CD4-positive, alpha-beta memory T cell (primary cell): ENCODE data around the gene VPS4B. TPM values are rescaled to one million over a fixed set of nuclear protein-coding genes. Genes with fewer than 3 reads are reported as not detected.
"Not testable (repeated sequence)": the region's sequence is repeated elsewhere in the genome, so short reads cannot be mapped to it uniquely, and the experiment has no call there.

Experiments
- CTCF ChIA-PET: fragments of 350-600 bp; sonication (Branson Sonifier 250); formaldehyde crosslinking; loops from one replicate; lab custom pipeline; 2021; ENCODE audit warnings: inconsistent platforms; ENCODE audit not compliant: partially characterized antibody; lab: Charles Lee
- POLR2A ChIA-PET: fragments of 350-600 bp; sonication (Branson Sonifier 250); formaldehyde crosslinking; loops from one replicate; lab custom pipeline; 2021; ENCODE audit not compliant: partially characterized antibody; lab: Charles Lee
- DNase-seq, 5 donors: peaks; one replicate each; pipeline versions ENCODE4 v3.0.0 to v3.0.0-alpha.2; 2020 to 2022; ENCODE audit warnings: mixed read lengths in 1 of 5
- H3K27ac ChIP-seq: one replicate; pipeline ENCODE4 v1.7.0; 2013; ENCODE audit warnings: low read depth, low read length
- H3K27me3 ChIP-seq: 2 replicates; pipeline ENCODE4 v1.7.0; 2013; ENCODE audit warnings: mild to moderate bottlenecking, low read length, moderate library complexity; ENCODE audit not compliant: insufficient read depth
- H3K36me3 ChIP-seq: 2 replicates; pipeline ENCODE4 v1.7.0; 2013; ENCODE audit warnings: mild to moderate bottlenecking, low read length, moderate library complexity; ENCODE audit not compliant: insufficient read depth
- H3K4me1 ChIP-seq: 2 replicates; pipeline ENCODE4 v1.7.0; 2013; ENCODE audit warnings: mild to moderate bottlenecking, low read length, moderate library complexity; ENCODE audit not compliant: insufficient read depth
- H3K4me3 ChIP-seq, 2 donors: one replicate each; pipeline ENCODE4 v1.7.0; 2013; ENCODE audit warnings: low read length in 2 of 2, mild to moderate bottlenecking in 1 of 2
- H3K9me3 ChIP-seq, 2 donors: one replicate each; pipeline ENCODE4 v1.7.0; 2013; ENCODE audit warnings: low read length in 2 of 2, control low read depth in 1 of 2; ENCODE audit not compliant: control insufficient read depth in 1 of 2
- H3K27ac Mint-ChIP-seq, 7 donors: one replicate each; pipeline ENCODE4 v1.8.0; 2020 to 2021; ENCODE audit warnings: mixed read lengths in 7 of 7, mild to moderate bottlenecking in 6 of 7, inconsistent platforms in 3 of 7, moderate library complexity in 3 of 7
- H3K27me3 Mint-ChIP-seq, 2 donors: one replicate each; pipeline ENCODE4 v1.8.0; 2020 to 2021; ENCODE audit warnings: mixed read lengths in 2 of 2
- H3K36me3 Mint-ChIP-seq, 2 donors: one replicate each; pipeline ENCODE4 v1.8.0; 2020 to 2021; ENCODE audit warnings: mixed read lengths in 2 of 2, inconsistent platforms in 1 of 2, mild to moderate bottlenecking in 1 of 2
- H3K4me1 Mint-ChIP-seq, 4 donors: one replicate each; pipeline ENCODE4 v1.8.0; 2020 to 2021; ENCODE audit warnings: mixed read lengths in 4 of 4, mild to moderate bottlenecking in 1 of 4
- H3K4me3 Mint-ChIP-seq, 8 donors: one replicate each; pipeline ENCODE4 v1.8.0; 2020 to 2021; ENCODE audit warnings: mixed read lengths in 8 of 8, mild to moderate bottlenecking in 7 of 8, moderate library complexity in 6 of 8, inconsistent platforms in 3 of 8
- H3K9me3 Mint-ChIP-seq, 8 donors: one replicate each; pipeline ENCODE4 v1.8.0; 2020 to 2021; ENCODE audit warnings: mixed read lengths in 8 of 8, mild to moderate bottlenecking in 5 of 8, inconsistent platforms in 3 of 8, moderate library complexity in 1 of 8
- intact Hi-C: fragments of 100-400 bp; cut with micrococcal nuclease; formaldehyde crosslinking; loops from one replicate; pipeline ENCODE4 v1.15.1; 2023
- polyA plus RNA-seq, 2 donors: library from polyadenylated mRNA; unstranded; fragments of 300-500 nt; fragmentation: Illumina TruSeq; gene quantifications; one replicate each; pipeline ENCODE4 v1.2.3, GENCODE V29; 2021
- total RNA-seq, 2 experiments: library from RNA; stranded (reverse); gene quantifications; one replicate each; pipeline ENCODE4 v1.2.3, GENCODE V29; 2021

VPS4B gene
- total and polyA plus RNA-seq, 4 experiments from 2014 or later = 48.0 to 94.9 (median 79.2) TPM

- Histone ChIP-seq H3K4me3 (peak overlapping the region; percentile 37 to 90), H3K4me1 (peaks cover 39% of the 10 kb centered on the region), H3K27me3 (no peaks in the 10 kb centered on the region), H3K36me3 (no peaks in the 10 kb centered on the region), H3K9me3 (no peaks in the 10 kb centered on the region), H3K27ac (peak overlapping the region; percentile 71)
- Mint-ChIP-seq H3K4me1 (peaks cover 30 to 59% (median 41%) of the 10 kb centered on the region in 4 donors), H3K27ac (peak overlapping the region; percentile 88 to 95 (median 93)), H3K9me3 (peaks cover 0 to 2% (median 0%) of the 10 kb centered on the region in 8 donors), H3K4me3 (peak overlapping the region; percentile 91 to 98 (median 97)), H3K36me3 (peaks cover 10 to 23% of the 10 kb centered on the region in 2 donors), H3K27me3 (no peaks in the 10 kb centered on the region)
- intact Hi-C loops = loop anchor here (1.0 to 5.0 kb wide), 4 partner anchors 36 to 844 kb away; partner anchors contain the start of genes VPS4B and ZCCHC2
- ChIA-PET POLR2A (interaction anchor here (0.7 to 4.5 kb wide), 21 partner anchors 10 to 946 kb away, joined by 3 to 55 read pairs (median 3); partner anchors contain the start of genes BCL2, VPS4B and ZCCHC2), CTCF (interaction anchor here (0.6 to 4.5 kb wide), 11 partner anchors 9 to 651 kb away, joined by 3 to 34 read pairs (median 4); partner anchors contain the start of genes BCL2, PHLPP1 and VPS4B)
- peak; percentile 48 to 85 (median 59) for DNase-seq
Measured at GRCh38 chr18:63366213-63367052, 55.8 kb downstream of the VPS4B start.

DNA sequence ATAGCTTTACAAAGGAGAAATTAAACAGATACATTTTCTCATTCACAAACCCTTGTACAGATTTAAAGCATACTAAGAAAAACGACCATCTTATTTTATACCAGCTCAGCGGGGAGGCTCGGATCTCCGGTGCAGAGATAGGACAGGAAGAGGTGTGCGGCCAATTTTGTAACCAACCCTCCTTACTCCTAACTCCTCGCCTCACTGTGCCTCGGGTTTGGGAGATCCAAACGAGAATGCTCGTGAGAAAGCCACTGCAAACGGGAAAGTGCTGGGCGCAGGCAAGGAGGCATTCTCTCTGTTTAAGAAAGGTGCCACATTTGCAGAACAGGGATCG is 56.4 kb downstream of the VPS4B start:
- intact Hi-C loops = loop anchor here (2.0 to 5.0 kb wide), 3 partner anchors 36 to 843 kb away; partner anchors contain the start of gene ZCCHC2
- Mint-ChIP-seq H3K27me3 (no peaks in the 10 kb centered on the region), H3K9me3 (peaks cover 0 to 2% (median 0%) of the 10 kb centered on the region in 8 donors), H3K27ac (peak overlapping the region; percentile 88 to 95 (median 93)), H3K4me1 (peaks cover 30 to 59% (median 41%) of the 10 kb centered on the region in 4 donors), H3K4me3 (peak overlapping the region; percentile 91 to 98 (median 97)), H3K36me3 (peaks cover 10 to 23% of the 10 kb centered on the region in 2 donors)
- peak overlapping the region; percentile 71 for H3K27ac ChIP-seq
- H3K36me3 ChIP-seq = no peaks in the 10 kb centered on the region
- ChIA-PET CTCF (interaction anchor here (0.6 to 4.5 kb wide), 11 partner anchors 9 to 651 kb away, joined by 3 to 34 read pairs (median 4); partner anchors contain the start of genes BCL2, PHLPP1 and VPS4B), POLR2A (interaction anchor here (0.8 to 4.5 kb wide), 19 partner anchors 9 to 945 kb away, joined by 3 to 55 read pairs (median 3); partner anchors contain the start of genes BCL2, VPS4B and ZCCHC2)
- no peaks in the 10 kb centered on the region for H3K9me3 ChIP-seq
- peak in 1 of 5 donors; percentile 5 for DNase-seq
- H3K27me3 ChIP-seq = no peaks in the 10 kb centered on the region
- H3K4me3 ChIP-seq = peak overlapping the region; percentile 37 to 90
- H3K4me1 ChIP-seq = peaks cover 39% of the 10 kb centered on the region

DNA sequence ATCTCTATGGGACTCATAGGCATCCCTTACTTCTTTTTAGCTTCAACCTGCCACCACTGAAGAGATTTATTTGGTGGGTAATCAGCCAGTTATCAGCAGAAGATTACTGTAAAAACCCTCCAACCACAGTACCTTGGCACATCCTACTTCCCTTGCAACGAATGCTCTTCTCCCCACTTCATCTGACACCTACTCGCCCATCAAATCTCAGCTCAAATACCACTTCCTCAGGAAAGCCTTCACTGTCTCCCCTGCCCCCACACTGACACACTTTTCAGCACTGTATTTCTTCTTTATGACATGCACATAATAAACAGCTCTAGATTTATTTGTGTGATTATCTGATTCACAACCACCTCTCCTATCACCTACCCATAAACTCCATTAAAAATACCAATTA is 58.3 kb downstream of the VPS4B start:
- H3K9me3 Mint-ChIP-seq = no peaks in the 10 kb centered on the region
- CTCF ChIA-PET = interaction anchor here (0.7 to 4.5 kb wide), 9 partner anchors 9 to 779 kb away, joined by 3 to 34 read pairs (median 3); no protein-coding TSS in a partner anchor
- peaks cover 19 to 36% of the 10 kb centered on the region in 2 donors for H3K36me3 Mint-ChIP-seq
- no peaks in the 10 kb centered on the region for H3K36me3 ChIP-seq
- no peaks in the 10 kb centered on the region for H3K27me3 ChIP-seq
- H3K4me1 Mint-ChIP-seq = peaks cover 28 to 52% (median 39%) of the 10 kb centered on the region in 4 donors
- peak overlapping the region; percentile 3 to 48 (median 6) for H3K4me3 Mint-ChIP-seq
- POLR2A ChIA-PET = interaction anchor here (0.8 to 4.5 kb wide), 9 partner anchors 14 to 209 kb away, joined by 3 to 55 read pairs (median 3); partner anchors contain the start of gene VPS4B
- intact Hi-C loops = no loop called here
- no peak overlapping the region for H3K4me3 ChIP-seq
- H3K9me3 ChIP-seq = no peaks in the 10 kb centered on the region
- no peaks in the 10 kb centered on the region for H3K27me3 Mint-ChIP-seq
- H3K27ac ChIP-seq = no peak overlapping the region
- DNase-seq = peak; percentile 65 to 82 (median 74)
- H3K27ac Mint-ChIP-seq = peak overlapping the region; percentile 11 to 89 (median 48)
- peaks cover 39% of the 10 kb centered on the region for H3K4me1 ChIP-seq

DNA sequence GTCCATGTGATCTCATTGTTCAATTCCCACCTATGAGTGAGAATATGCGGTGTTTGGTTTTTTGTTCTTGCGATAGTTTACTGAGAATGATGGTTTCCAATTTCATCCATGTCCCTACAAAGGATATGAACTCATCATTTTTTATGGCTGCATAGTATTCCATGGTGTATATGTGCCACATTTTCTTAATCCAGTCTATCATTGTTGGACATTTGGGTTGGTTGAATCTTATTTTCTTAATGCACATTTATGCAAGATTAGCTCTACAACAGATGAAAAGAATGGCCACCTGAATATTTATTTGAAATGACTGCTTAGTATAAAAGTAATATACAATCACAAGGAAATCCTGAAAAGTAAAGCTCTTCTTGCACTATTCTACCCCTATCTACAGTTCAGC is 58.9 kb downstream of the VPS4B start:
- H3K9me3 Mint-ChIP-seq, H3K36me3 ChIP-seq, DNase-seq, H3K27me3 ChIP-seq, H3K27me3 Mint-ChIP-seq, H3K4me3 ChIP-seq, H3K9me3 ChIP-seq, intact Hi-C loops, H3K27ac ChIP-seq: not testable (repeated sequence)
- Mint-ChIP-seq H3K27ac (peak overlapping the region; percentile 11 to 89 (median 48)), H3K36me3 (peaks cover 19 to 36% of the 10 kb centered on the region in 2 donors), H3K4me3 (peak overlapping the region in 1 of 8 donors; percentile 3), H3K4me1 (peaks cover 25 to 47% (median 37%) of the 10 kb centered on the region in 4 donors)
- CTCF ChIA-PET = interaction anchor here (0.7 to 4.5 kb wide), 9 partner anchors 10 to 779 kb away, joined by 3 to 34 read pairs (median 3); no protein-coding TSS in a partner anchor
- POLR2A ChIA-PET = interaction anchor here (0.8 to 4.5 kb wide), 7 partner anchors 14 to 208 kb away, joined by 3 to 55 read pairs (median 3); partner anchors contain the start of gene VPS4B
- H3K4me1 ChIP-seq = peaks cover 35% of the 10 kb centered on the region

- ChIA-PET POLR2A (interaction anchor here (1.0 kb wide), 1 partner anchor 9 kb away, joined by 3 read pairs; no protein-coding TSS in a partner anchor), CTCF (interaction anchor here (0.7 to 1.4 kb wide), 7 partner anchors 9 to 361 kb away, joined by 3 to 6 read pairs (median 3); no protein-coding TSS in a partner anchor)
- peaks cover 43 to 54% of the 10 kb centered on the region in 2 donors for H3K36me3 Mint-ChIP-seq
- Histone ChIP-seq H3K4me3 (no peak overlapping the region), H3K27me3 (no peaks in the 10 kb centered on the region), H3K36me3 (peaks cover 22% of the 10 kb centered on the region), H3K4me1 (no peaks in the 10 kb centered on the region), H3K27ac (no peak overlapping the region), H3K9me3 (no peaks in the 10 kb centered on the region)
- no peak overlapping the region for H3K4me3 Mint-ChIP-seq
- intact Hi-C loops = no loop called here
- H3K27me3 Mint-ChIP-seq = no peaks in the 10 kb centered on the region
- no peak for DNase-seq
- no peaks in the 10 kb centered on the region for H3K9me3 Mint-ChIP-seq
- no peak overlapping the region for H3K27ac Mint-ChIP-seq
- peaks cover 0 to 2% (median 0%) of the 10 kb centered on the region in 4 donors for H3K4me1 Mint-ChIP-seq
Measured at GRCh38 chr18:63356272-63356896, 65.9 kb downstream of the VPS4B start.

DNA sequence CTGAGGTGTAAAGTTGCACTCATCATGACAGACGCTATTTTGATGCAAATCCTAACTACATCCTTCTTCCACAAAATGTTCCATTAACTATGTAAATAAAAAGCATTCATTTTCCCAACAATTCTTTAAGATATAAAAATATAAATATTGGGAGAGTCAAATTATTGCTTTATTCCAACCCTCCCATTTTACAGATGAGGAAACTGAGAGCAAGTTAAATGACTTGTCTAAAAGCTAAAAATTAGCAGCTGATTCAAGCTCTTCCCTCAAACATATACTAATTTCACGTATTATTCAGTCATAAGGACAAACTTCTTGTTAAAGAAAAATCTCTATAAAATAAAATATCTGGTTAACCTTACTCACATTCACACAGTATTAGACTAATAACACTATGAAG is 72.0 kb downstream of the VPS4B start:
- Histone ChIP-seq H3K9me3 (no peaks in the 10 kb centered on the region), H3K36me3 (peaks cover 46% of the 10 kb centered on the region), H3K4me1 (no peaks in the 10 kb centered on the region), H3K4me3 (no peak overlapping the region), H3K27me3 (no peaks in the 10 kb centered on the region), H3K27ac (no peak overlapping the region)
- no peak overlapping the region for H3K27ac Mint-ChIP-seq
- H3K36me3 Mint-ChIP-seq = peaks cover 45 to 62% of the 10 kb centered on the region in 2 donors
- no peaks in the 10 kb centered on the region for H3K27me3 Mint-ChIP-seq
- intact Hi-C loops = no loop called here
- no peak overlapping the region for H3K4me3 Mint-ChIP-seq
- CTCF ChIA-PET = interaction anchor here (0.9 to 17.3 kb wide), 4 partner anchors 8 to 90 kb away, joined by 3 to 193 read pairs (median 5); partner anchors contain the start of gene KDSR
- H3K4me1 Mint-ChIP-seq = peaks cover 0 to 1% (median 0%) of the 10 kb centered on the region in 4 donors
- POLR2A ChIA-PET = interaction anchor here (0.7 to 1.1 kb wide), 2 partner anchors 13 to 635 kb away, joined by 3 read pairs; partner anchors contain the start of gene PHLPP1
- no peak for DNase-seq
- H3K9me3 Mint-ChIP-seq = no peaks in the 10 kb centered on the region
